GM06990 (cell line): Measurements from ENCODE around the gene THAP10.

Experiments
- DNase-seq: peaks from one replicate; pipeline ENCODE4 v3.0.0-alpha.2; 2011; ENCODE audit not compliant: insufficient read length; ENCODE audit errors: extremely low read depth
- H3K27me3 ChIP-seq: replicated peaks from 2 replicates; pipeline ENCODE4 v1.6.0; 2011; ENCODE audit warnings: low read length; ENCODE audit not compliant: control insufficient read depth, insufficient read depth
- H3K36me3 ChIP-seq: 2 replicates; pipeline ENCODE4 v1.5.1; 2011; ENCODE audit warnings: low read length; ENCODE audit not compliant: control insufficient read depth, insufficient read depth
- H3K4me3 ChIP-seq: replicated peaks from 2 replicates; pipeline ENCODE4 v1.5.1; 2011; ENCODE audit warnings: low read depth, mild to moderate bottlenecking, control low read depth, low read length
- CTCF ChIP-seq: IDR thresholded peaks from 2 replicates; pipeline ENCODE4 v1.5.1; 2011; ENCODE audit warnings: low read length, control low read depth, mild to moderate bottlenecking, inconsistent platforms; ENCODE audit not compliant: insufficient read depth, poor library complexity, severe bottlenecking

THAP10 gene

GRCh38 chr15:70837476-70837875 is 54.8 kb downstream of the THAP10 start:
- Histone ChIP-seq H3K4me3 (no peak overlapping the region), H3K27me3 (no peaks in the 10 kb centered on the region), H3K36me3 (no peaks in the 10 kb centered on the region; the same call in 1 of the 2 replicates)
- DNase-seq = no peak
- no peak for TF ChIP-seq CTCF

- Histone ChIP-seq H3K27me3 (no peaks in the 10 kb centered on the region), H3K4me3 (no peak overlapping the region), H3K36me3 (no peaks in the 10 kb centered on the region; the same call in 1 of the 2 replicates)
- DNase-seq = no peak
- no peak for TF ChIP-seq CTCF
Observed at GRCh38 chr15:70835841-70836240, 56.4 kb downstream of the THAP10 start.

DNA sequence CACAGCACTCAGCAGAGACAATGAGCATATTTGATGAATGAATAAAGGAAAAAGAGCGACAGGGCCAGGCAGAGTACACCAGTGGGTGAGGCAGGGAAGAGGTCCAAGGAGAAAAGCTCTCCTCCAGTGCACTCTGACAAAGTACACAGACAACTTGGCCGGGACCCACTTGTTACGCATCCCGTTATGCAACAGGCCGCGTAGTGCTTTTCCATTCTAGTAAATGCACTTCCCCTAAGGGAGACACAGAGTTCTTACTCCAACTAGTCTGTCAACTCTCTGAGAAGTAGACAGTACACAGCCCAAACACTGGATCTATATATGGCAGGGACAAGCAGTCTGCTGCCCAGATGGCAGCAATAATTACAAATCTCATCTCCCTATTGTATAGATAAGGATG is 56.8 kb downstream of the THAP10 start:
- Histone ChIP-seq H3K36me3 (no peaks in the 10 kb centered on the region; the same call in 1 of the 2 replicates), H3K4me3 (no peak overlapping the region), H3K27me3 (no peaks in the 10 kb centered on the region)
- no peak for TF ChIP-seq CTCF
- no peak for DNase-seq

- H3K36me3 ChIP-seq = no peaks in the 10 kb centered on the region; the same call in 1 of the 2 replicates
- no peak overlapping the region for H3K4me3 ChIP-seq
- H3K27me3 ChIP-seq = no peaks in the 10 kb centered on the region
- no peak for TF ChIP-seq CTCF
- DNase-seq = no peak
Observed at GRCh38 chr15:70834999-70835398, 57.2 kb downstream of the THAP10 start.

DNA sequence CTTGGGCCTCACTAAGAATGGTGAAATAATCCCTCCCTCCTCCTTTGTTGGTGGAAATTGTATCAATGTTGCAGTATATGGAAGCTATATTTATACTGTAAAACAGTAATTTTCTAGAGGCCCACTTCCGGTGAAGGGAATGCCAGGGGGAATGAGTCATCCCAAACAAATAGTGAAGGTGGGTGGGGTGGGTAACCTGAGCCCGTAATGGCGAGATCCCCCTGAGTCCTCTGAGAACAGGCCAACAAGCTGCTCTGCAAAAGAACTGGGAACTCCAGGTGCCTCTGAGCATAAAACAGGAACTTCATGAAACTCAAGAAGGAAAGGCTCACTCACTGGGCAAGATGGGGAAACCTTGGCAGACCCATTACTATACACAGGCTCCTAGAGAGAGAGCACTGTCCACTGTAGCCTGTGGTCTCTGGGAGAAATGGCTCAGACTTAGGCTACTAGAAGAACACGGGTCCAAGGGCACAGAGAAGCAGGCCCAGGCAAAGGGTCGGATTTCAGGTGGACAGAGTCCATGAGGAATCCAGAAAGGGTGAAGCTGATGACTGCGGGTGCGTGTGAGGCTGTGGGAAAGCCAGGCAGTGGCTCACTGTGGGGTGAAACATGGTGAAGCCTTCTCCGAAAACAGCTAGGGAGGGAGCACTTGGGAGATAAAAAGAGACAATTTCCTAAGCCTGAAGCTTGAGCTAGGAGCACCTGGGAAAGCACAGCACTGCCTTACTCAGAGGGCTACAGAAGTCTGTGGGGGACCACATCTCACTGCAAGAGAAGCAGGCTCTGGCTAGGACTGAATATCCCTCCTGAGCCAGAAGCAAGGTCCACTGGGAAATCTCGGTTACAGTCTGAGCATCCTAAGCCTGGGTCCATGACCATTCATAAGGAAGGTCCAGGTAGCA is 58.1 kb downstream of the THAP10 start:
- DNase-seq = no peak
- no peak for TF ChIP-seq CTCF
- H3K4me3 ChIP-seq = no peak overlapping the region
- H3K36me3 ChIP-seq = no peaks in the 10 kb centered on the region; the same call in 1 of the 2 replicates
- H3K27me3 ChIP-seq = no peaks in the 10 kb centered on the region

- H3K4me3 ChIP-seq = no peak overlapping the region
- no peak for TF ChIP-seq CTCF
- H3K27me3 ChIP-seq = no peaks in the 10 kb centered on the region
- no peaks in the 10 kb centered on the region; the same call in 1 of the 2 replicates for H3K36me3 ChIP-seq
- no peak for DNase-seq
Observed at GRCh38 chr15:70833422-70833821, 58.8 kb downstream of the THAP10 start.
